Breast epithelium (tissue), 3 donors: ENCODE measurements around the gene CDH4.

Source experiments
- POLR2A ChIP-seq: fragments of 450-650 bp; IDR thresholded peaks from one replicate; pipeline ENCODE4 v1.6.1; 2016; ENCODE audit warnings: antibody characterized with exemption, mild to moderate bottlenecking, moderate library complexity
- POLR2AphosphoS5 ChIP-seq, 3 donors: sonication (generic); formaldehyde crosslinking; IDR thresholded peaks; one replicate each; pipeline ENCODE4 v1.6.1; 2017; ENCODE audit warnings: antibody characterized with exemption in 3 of 3
- TF ChIP-seq, protein P1 (sequence below), 3 donors: fragments of 450-650 bp; IDR thresholded peaks; one replicate each; pipeline ENCODE4 v1.5.1; 2016 to 2017; ENCODE audit warnings: antibody characterized with exemption in 3 of 3, mild to moderate bottlenecking in 3 of 3, moderate library complexity in 3 of 3

GRCh38 chr20:61728786-61729770 lies 477.0 kb downstream of the CDH4 start:
- TF ChIP-seq POLR2A (no peak), POLR2AphosphoS5 (IDR thresholded peaks at IDR 0.05) (no peak)
- TF ChIP-seq, protein P1, sequence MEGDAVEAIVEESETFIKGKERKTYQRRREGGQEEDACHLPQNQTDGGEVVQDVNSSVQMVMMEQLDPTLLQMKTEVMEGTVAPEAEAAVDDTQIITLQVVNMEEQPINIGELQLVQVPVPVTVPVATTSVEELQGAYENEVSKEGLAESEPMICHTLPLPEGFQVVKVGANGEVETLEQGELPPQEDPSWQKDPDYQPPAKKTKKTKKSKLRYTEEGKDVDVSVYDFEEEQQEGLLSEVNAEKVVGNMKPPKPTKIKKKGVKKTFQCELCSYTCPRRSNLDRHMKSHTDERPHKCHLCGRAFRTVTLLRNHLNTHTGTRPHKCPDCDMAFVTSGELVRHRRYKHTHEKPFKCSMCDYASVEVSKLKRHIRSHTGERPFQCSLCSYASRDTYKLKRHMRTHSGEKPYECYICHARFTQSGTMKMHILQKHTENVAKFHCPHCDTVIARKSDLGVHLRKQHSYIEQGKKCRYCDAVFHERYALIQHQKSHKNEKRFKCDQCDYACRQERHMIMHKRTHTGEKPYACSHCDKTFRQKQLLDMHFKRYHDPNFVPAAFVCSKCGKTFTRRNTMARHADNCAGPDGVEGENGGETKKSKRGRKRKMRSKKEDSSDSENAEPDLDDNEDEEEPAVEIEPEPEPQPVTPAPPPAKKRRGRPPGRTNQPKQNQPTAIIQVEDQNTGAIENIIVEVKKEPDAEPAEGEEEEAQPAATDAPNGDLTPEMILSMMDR (IDR thresholded peaks at IDR 0.05), result no peak
